AG04450 (cell line): Measurements from ENCODE around the gene LINGO4. TPM values are rescaled to one million over a fixed set of nuclear protein-coding genes. Genes with fewer than 3 reads are reported as not detected.

Experiments used
- CTCF ChIA-PET: fragments of 300-600, 350-600 bp; formaldehyde crosslinking; extraction: SDS; loops from one replicate; lab custom pipeline; 2022; ENCODE audit warnings: antibody characterized with exemption, inconsistent platforms; lab: Charles Lee
- POLR2A ChIA-PET: fragments of 350-600 bp; formaldehyde crosslinking; extraction: SDS; loops from one replicate; lab custom pipeline; 2021; ENCODE audit warnings: antibody characterized with exemption, inconsistent platforms; lab: Yijun Ruan, JAX
- DNase-seq: peaks from one replicate; pipeline ENCODE4 v3.0.0-alpha.2; 2011; ENCODE audit warnings: low read depth, low spot score
- H3K27ac ChIP-seq: one replicate; pipeline ENCODE4 v1.5.1; 2012; ENCODE audit warnings: low read depth, low read length, control low read depth
- H3K27me3 ChIP-seq: one replicate; pipeline ENCODE4 v1.6.0; 2012; ENCODE audit warnings: low read length; ENCODE audit not compliant: control insufficient read depth, insufficient read depth
- H3K4me3 ChIP-seq: 2 replicates; pipeline ENCODE4 v1.5.1; 2011; ENCODE audit warnings: mild to moderate bottlenecking, low read depth, low read length, control low read depth
- H3K9me3 ChIP-seq: 2 replicates; pipeline ENCODE4 v1.5.1; 2012; ENCODE audit warnings: low read length; ENCODE audit not compliant: control insufficient read depth, insufficient read depth
- polyA plus RNA-seq: library from polyadenylated mRNA; depleted of rRNA; stranded (reverse); fragments of >200 nt; gene quantifications from 2 replicates; pipeline ENCODE4 v1.2.3, GENCODE V29; 2011
- TF ChIP-seq, protein P1 (sequence below): IDR thresholded peaks from 2 replicates; pipeline ENCODE4 v1.5.1; 2011; ENCODE audit warnings: low read depth, low read length, control low read depth, inconsistent platforms

Gene LINGO4
- polyA plus RNA-seq, 1 experiment = not detected

GRCh38 chr1:151802372-151802771, 2.8 kb downstream of the LINGO4 start:
- TF ChIP-seq, protein P1, sequence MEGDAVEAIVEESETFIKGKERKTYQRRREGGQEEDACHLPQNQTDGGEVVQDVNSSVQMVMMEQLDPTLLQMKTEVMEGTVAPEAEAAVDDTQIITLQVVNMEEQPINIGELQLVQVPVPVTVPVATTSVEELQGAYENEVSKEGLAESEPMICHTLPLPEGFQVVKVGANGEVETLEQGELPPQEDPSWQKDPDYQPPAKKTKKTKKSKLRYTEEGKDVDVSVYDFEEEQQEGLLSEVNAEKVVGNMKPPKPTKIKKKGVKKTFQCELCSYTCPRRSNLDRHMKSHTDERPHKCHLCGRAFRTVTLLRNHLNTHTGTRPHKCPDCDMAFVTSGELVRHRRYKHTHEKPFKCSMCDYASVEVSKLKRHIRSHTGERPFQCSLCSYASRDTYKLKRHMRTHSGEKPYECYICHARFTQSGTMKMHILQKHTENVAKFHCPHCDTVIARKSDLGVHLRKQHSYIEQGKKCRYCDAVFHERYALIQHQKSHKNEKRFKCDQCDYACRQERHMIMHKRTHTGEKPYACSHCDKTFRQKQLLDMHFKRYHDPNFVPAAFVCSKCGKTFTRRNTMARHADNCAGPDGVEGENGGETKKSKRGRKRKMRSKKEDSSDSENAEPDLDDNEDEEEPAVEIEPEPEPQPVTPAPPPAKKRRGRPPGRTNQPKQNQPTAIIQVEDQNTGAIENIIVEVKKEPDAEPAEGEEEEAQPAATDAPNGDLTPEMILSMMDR = no peak
- Histone ChIP-seq H3K27me3 (peaks cover 76% of the 10 kb centered on the region), H3K9me3 (no peaks in the 10 kb centered on the region; the same call in 1 of the 2 replicates), H3K4me3 (no peak overlapping the region), H3K27ac (no peak overlapping the region)
- DNase-seq = no peak
- CTCF ChIA-PET = no interaction called here
- POLR2A ChIA-PET = no interaction called here

DNA sequence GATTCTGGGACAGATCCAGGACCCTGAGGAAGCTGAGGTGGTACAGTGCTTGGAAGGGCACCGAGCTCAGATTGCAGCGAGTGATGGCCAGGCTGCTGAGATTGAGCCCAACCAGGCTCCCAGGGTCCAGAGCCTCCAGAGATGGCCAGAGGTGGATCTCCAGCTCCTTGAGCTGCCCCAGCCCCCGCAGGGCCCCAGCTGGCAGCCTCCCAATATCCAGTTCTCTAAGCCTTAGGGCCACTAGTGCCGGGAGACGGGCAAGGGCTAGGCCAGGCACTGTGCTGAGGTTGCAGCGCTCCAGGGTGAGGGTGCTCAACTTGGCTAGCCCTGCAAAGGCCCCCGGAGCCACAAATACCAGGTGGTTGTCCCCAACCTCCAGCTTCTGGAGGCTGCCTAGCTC, 3.4 kb downstream of the LINGO4 start:
- TF ChIP-seq, protein P1 = no peak
- DNase-seq = no peak
- H3K9me3 ChIP-seq = no peaks in the 10 kb centered on the region; the same call in 1 of the 2 replicates
- ChIA-PET CTCF (no interaction called here), POLR2A (no interaction called here)
- peaks cover 74% of the 10 kb centered on the region for H3K27me3 ChIP-seq
- H3K4me3 ChIP-seq = no peak overlapping the region
- H3K27ac ChIP-seq = no peak overlapping the region

DNA sequence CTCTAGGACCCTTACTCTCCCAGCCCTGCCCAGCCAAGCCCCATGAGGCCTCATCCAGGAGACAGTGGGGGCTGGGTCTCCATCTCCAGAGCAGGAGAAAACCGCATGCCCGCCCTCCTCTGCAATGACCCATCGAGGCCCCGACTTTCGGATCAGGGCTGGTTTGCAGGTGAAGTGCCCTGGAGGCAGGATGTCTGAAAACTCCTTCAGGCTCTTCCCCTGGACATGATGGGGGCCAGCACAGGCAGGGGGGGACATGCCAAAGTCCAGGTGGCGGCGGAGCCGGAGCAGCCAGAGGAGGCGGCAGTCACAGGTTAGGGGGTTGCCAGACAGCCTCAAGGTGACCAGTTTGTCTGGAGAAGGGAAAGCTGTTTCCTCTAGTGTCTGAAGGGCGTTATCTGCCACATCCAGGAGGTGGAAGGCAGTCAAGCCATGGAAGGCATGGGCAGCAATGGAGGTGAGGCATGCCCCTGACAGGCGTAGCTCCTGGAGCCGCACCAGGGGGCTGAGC, 3.9 kb downstream of the LINGO4 start:
- CTCF ChIA-PET = no interaction called here
- Histone ChIP-seq H3K27me3 (peaks cover 72% of the 10 kb centered on the region), H3K4me3 (no peak overlapping the region), H3K27ac (no peak overlapping the region), H3K9me3 (no peaks in the 10 kb centered on the region; the same call in 1 of the 2 replicates)
- TF ChIP-seq, protein P1 = no peak
- no peak for DNase-seq
- POLR2A ChIA-PET = no interaction called here

GRCh38 chr1:151800830-151801229, 4.4 kb downstream of the LINGO4 start:
- CTCF ChIA-PET = no interaction called here
- no peak for DNase-seq
- H3K27me3 ChIP-seq = peaks cover 72% of the 10 kb centered on the region
- H3K9me3 ChIP-seq = no peaks in the 10 kb centered on the region; the same call in 1 of the 2 replicates
- no peak overlapping the region for H3K4me3 ChIP-seq
- TF ChIP-seq, protein P1 = no peak
- POLR2A ChIA-PET = no interaction called here
- H3K27ac ChIP-seq = no peak overlapping the region

GRCh38 chr1:151799179-151800022, 5.8 kb downstream of the LINGO4 start:
- ChIA-PET CTCF (no interaction called here), POLR2A (no interaction called here)
- DNase-seq = no peak
- Histone ChIP-seq H3K9me3 (no peaks in the 10 kb centered on the region; the same call in 1 of the 2 replicates), H3K4me3 (no peak overlapping the region), H3K27me3 (peaks cover 60% of the 10 kb centered on the region), H3K27ac (no peak overlapping the region)
- TF ChIP-seq, protein P1 = no peak
